Mesenchymal stem cell (in vitro differentiated cells and primary cell): ENCODE data around the gene SLCO2B1.

Experiments used
- DNase-seq: peaks from one replicate; pipeline ENCODE4 v3.0.0-alpha.2; 2013
- H2AFZ ChIP-seq: one replicate; pipeline ENCODE4 v1.6.1; 2013; ENCODE audit warnings: low read depth, mild to moderate bottlenecking, control low read depth, inconsistent platforms, low read length, moderate library complexity
- H2AK5ac ChIP-seq: 2 replicates; pipeline ENCODE4 v1.6.1; 2013; ENCODE audit warnings: low read length, moderate library complexity, mild to moderate bottlenecking, inconsistent platforms; ENCODE audit not compliant: severe bottlenecking
- H2BK120ac ChIP-seq: one replicate; pipeline ENCODE4 v1.6.1; 2013; ENCODE audit warnings: low read depth, mild to moderate bottlenecking, inconsistent platforms, low read length, moderate library complexity
- H2BK12ac ChIP-seq, 2 experiments: one replicate each; pipeline ENCODE4 v1.6.1; 2013; ENCODE audit warnings: inconsistent platforms in 2 of 2, low read length in 2 of 2, mild to moderate bottlenecking in 2 of 2, moderate library complexity in 2 of 2, control low read depth in 1 of 2
- H2BK15ac ChIP-seq: one replicate; pipeline ENCODE4 v1.6.1; 2013; ENCODE audit warnings: mild to moderate bottlenecking, low read depth, inconsistent platforms; ENCODE audit not compliant: poor library complexity, severe bottlenecking
- H2BK5ac ChIP-seq: 2 replicates; pipeline ENCODE4 v1.6.1; 2013; ENCODE audit warnings: low read depth, mild to moderate bottlenecking, low read length, control low read depth, inconsistent platforms; ENCODE audit not compliant: poor library complexity, severe bottlenecking
- H3K14ac ChIP-seq, 2 experiments: one replicate each; pipeline ENCODE4 v1.6.1; 2013; ENCODE audit warnings: inconsistent platforms in 2 of 2, low read length in 2 of 2, control low read depth in 1 of 2, mild to moderate bottlenecking in 1 of 2, moderate library complexity in 1 of 2
- H3K18ac ChIP-seq, 2 experiments: one replicate each; pipeline ENCODE4 v1.6.1; 2013; ENCODE audit warnings: inconsistent platforms in 2 of 2, low read length in 2 of 2, control low read depth in 1 of 2, low read depth in 1 of 2, mild to moderate bottlenecking in 1 of 2
- H3K23ac ChIP-seq, 2 experiments: one replicate each; pipeline ENCODE4 v1.6.1; 2013; ENCODE audit warnings: inconsistent platforms in 2 of 2, low read length in 2 of 2, mild to moderate bottlenecking in 2 of 2, moderate library complexity in 2 of 2, control low read depth in 1 of 2
- H3K27ac ChIP-seq: 2 replicates; pipeline ENCODE4 v1.5.1; 2013; ENCODE audit warnings: mild to moderate bottlenecking, moderate library complexity, low read length, control low read depth, inconsistent platforms; ENCODE audit not compliant: poor library complexity, severe bottlenecking
- H3K27me3 ChIP-seq, 2 experiments: 2 replicates each; pipeline versions ENCODE4 v1.6.1 to v1.7.0; 2013; ENCODE audit warnings: low read length in 2 of 2, mild to moderate bottlenecking in 2 of 2, moderate library complexity in 2 of 2, control low read depth in 1 of 2, inconsistent platforms in 1 of 2; ENCODE audit not compliant: control insufficient read depth in 1 of 2, insufficient read depth in 1 of 2
- H3K36me3 ChIP-seq, 2 experiments: 2 replicates each; pipeline versions ENCODE4 v1.6.1 to v1.7.0; 2013; ENCODE audit warnings: low read length in 2 of 2, control low read depth in 1 of 2, inconsistent platforms in 1 of 2, low read depth in 1 of 2, mild to moderate bottlenecking in 1 of 2; ENCODE audit not compliant: insufficient read depth in 2 of 2, control insufficient read depth in 1 of 2
- H3K4ac ChIP-seq, 2 experiments: one replicate each; pipeline ENCODE4 v1.6.1; 2013; ENCODE audit warnings: inconsistent platforms in 2 of 2, low read length in 2 of 2, mild to moderate bottlenecking in 2 of 2, moderate library complexity in 2 of 2, control low read depth in 1 of 2, low read depth in 1 of 2
- H3K4me1 ChIP-seq: 2 replicates; pipeline ENCODE4 v1.6.1; 2013; ENCODE audit warnings: low read depth, low read length, control low read depth; ENCODE audit not compliant: control insufficient read depth, insufficient read depth
- H3K4me2 ChIP-seq: 2 replicates; pipeline ENCODE4 v1.6.1; 2013; ENCODE audit warnings: low read length, mild to moderate bottlenecking, inconsistent platforms; ENCODE audit not compliant: poor library complexity, severe bottlenecking
- H3K4me3 ChIP-seq, 2 experiments: 2 replicates each; pipeline versions ENCODE4 v1.5.1 to v1.7.0; 2013; ENCODE audit warnings: low read length in 2 of 2, mild to moderate bottlenecking in 2 of 2, control low read depth in 1 of 2, low read depth in 1 of 2; ENCODE audit not compliant: insufficient read depth in 1 of 2
- H3K79me1 ChIP-seq: replicated peaks from 2 replicates; pipeline ENCODE4 v1.6.1; 2013; ENCODE audit warnings: mild to moderate bottlenecking, control low read depth, low read length, inconsistent platforms; ENCODE audit not compliant: poor library complexity, severe bottlenecking
- H3K9ac ChIP-seq: 2 replicates; pipeline ENCODE4 v1.7.0; 2013; ENCODE audit warnings: mild to moderate bottlenecking, low read length, moderate library complexity
- H3K9me3 ChIP-seq: 2 replicates; pipeline ENCODE4 v1.7.0; 2013; ENCODE audit warnings: mild to moderate bottlenecking, low read length; ENCODE audit not compliant: control insufficient read depth
- H4K8ac ChIP-seq: one replicate; pipeline ENCODE4 v1.6.1; 2013; ENCODE audit warnings: inconsistent platforms, mild to moderate bottlenecking, low read length, moderate library complexity
- H4K91ac ChIP-seq: one replicate; pipeline ENCODE4 v1.6.1; 2013; ENCODE audit warnings: mild to moderate bottlenecking, low read length, inconsistent platforms
- WGBS: methylation state at CpG from one replicate; pipeline ENCODE4 v1.1.7; 2013; ENCODE audit warnings: mixed read lengths; 5-methylcytosine and 5-hydroxymethylcytosine counted together

Gene SLCO2B1

DNA sequence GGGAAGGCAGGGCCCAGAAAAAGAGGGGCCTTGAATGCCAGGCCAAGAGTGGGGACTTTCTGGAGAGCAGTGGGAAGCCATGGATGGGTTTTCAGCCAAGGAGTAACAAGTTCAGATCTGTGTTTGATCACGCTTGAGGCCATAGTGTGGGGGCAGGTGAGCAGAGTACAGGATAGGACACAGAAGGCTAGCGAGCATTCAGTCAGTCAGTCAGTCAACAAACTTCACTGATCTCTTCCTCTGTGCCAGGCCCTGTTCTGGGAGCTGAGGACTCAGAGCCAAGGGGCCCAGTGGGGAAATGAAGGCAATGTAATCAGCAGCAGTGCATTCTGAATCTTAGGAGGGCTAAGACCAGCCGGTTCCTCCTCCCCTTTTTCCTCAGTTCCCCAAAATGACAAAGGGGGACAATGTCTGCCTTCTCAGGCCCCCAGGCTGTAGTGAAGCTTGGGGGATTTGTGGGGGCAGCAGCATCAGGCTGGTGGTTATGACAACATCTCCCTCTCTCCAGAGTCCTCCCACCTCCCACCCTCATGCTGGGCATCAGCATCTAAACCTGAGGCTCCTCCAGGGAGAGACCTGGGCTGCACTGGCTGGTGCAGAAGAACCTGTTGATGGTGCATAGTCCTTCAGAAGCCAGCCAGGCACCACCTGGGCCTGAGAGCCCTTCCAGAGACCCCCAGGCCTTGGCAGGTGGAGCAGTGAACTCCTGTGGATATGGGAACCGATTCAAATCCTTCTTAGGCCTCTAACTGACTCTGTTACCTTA lies 46.8 kb downstream of the SLCO2B1 start:
- Histone ChIP-seq H3K4me3 (no peak overlapping the region), H3K9ac (no peak overlapping the region), H2AFZ (no peak overlapping the region), H3K4me2 (no peak overlapping the region), H4K8ac (no peak overlapping the region), H3K27me3 (peaks cover 0 to 50% of the 10 kb centered on the region in 2 experiments), H2BK12ac (no peak overlapping the region), H3K4ac (no peak overlapping the region), H4K91ac (no peak overlapping the region), H2BK5ac (no peak overlapping the region), H3K18ac (no peak overlapping the region), H3K36me3 (peaks cover 0 to 76% of the 10 kb centered on the region in 2 experiments), H3K23ac (no peak overlapping the region), H2BK120ac (no peak overlapping the region), H3K79me1 (no peaks in the 10 kb centered on the region), H2AK5ac (no peak overlapping the region), H3K14ac (no peak overlapping the region), H3K9me3 (no peaks in the 10 kb centered on the region), H2BK15ac (no peak overlapping the region), H3K27ac (no peak overlapping the region), H3K4me1 (peaks cover 4% of the 10 kb centered on the region)
- WGBS = 92% methylated on average over 2 of the region's 4 CpGs
- DNase-seq = no peak

DNA sequence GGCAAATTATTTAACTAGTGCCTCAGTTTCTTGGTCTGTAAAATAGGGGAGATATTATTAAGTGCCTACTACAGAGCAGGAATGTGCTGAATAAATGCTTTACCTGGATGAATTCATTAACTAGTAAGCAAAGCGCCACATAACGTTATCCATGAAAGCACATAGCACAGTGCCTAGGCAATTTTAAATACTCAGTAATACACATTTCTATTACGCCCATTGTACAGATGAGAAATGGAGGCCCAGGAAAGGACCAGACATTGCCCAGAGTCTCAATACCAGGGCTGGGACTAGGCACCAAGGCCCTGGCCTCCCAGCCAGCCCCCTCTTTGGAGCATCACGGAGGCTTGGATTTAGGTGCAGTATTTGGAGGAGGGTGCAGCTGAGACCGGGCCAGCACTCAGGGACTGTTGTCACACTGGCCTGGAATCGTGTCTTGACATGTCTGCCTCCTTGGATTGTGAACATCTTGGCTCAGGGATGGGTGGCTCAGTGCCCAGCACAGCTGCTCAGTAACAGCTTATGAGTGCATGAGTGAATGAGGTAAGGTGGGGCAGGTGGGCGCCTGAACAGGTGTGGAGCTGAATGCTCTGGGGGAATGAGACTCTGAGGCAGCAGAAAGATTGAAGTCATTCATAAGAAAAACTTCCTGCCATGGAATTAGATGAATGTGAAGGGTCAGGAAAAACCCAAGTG lies 47.5 kb downstream of the SLCO2B1 start:
- no peak overlapping the region for H2BK120ac ChIP-seq
- peaks cover 0 to 50% of the 10 kb centered on the region in 2 experiments for H3K27me3 ChIP-seq
- no peak overlapping the region for H3K14ac ChIP-seq
- H2BK5ac ChIP-seq = no peak overlapping the region
- H3K4me2 ChIP-seq = no peak overlapping the region
- no peak overlapping the region for H2BK15ac ChIP-seq
- H3K27ac ChIP-seq = no peak overlapping the region
- peaks cover 0 to 77% of the 10 kb centered on the region in 2 experiments for H3K36me3 ChIP-seq
- WGBS = 87% methylated on average over 7 of the region's 7 CpGs
- H2BK12ac ChIP-seq = no peak overlapping the region
- no peak for DNase-seq
- no peak overlapping the region for H3K23ac ChIP-seq
- no peaks in the 10 kb centered on the region for H3K9me3 ChIP-seq
- no peak overlapping the region for H4K91ac ChIP-seq
- H2AFZ ChIP-seq = no peak overlapping the region
- no peak overlapping the region for H2AK5ac ChIP-seq
- H3K4ac ChIP-seq = no peak overlapping the region
- no peak overlapping the region for H3K4me3 ChIP-seq
- no peak overlapping the region for H3K9ac ChIP-seq
- no peak overlapping the region for H4K8ac ChIP-seq
- H3K4me1 ChIP-seq = peaks cover 4% of the 10 kb centered on the region
- no peak overlapping the region for H3K18ac ChIP-seq
- H3K79me1 ChIP-seq = no peaks in the 10 kb centered on the region

DNA sequence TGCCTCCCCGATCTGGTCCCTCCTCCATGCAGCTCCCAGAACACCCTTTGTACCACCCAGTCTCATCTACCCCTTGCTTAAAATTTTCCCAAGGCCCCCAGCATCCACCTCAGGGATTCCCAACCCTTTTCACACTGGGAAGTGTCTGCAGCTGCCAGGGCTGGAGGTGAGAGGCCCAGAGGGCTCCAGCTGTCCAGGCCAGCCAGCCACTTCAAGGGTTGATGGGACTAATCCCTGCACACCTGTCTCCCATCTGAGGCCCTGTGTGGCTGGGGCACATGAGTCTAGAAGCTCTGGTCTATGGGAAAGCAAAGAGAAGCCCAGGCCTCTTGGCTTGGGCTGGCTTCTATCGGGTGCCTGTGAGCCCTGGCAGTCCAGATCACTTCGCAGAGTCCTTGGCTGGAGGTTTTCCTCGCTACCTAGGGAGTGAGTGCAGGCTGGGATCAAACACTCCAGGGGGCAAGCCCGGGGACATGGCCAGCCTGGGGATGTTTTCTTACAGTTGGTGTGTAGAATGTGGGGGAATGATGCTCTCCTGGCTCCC lies 48.6 kb downstream of the SLCO2B1 start:
- no peak overlapping the region for H2AK5ac ChIP-seq
- H3K23ac ChIP-seq = no peak overlapping the region
- no peak overlapping the region for H2AFZ ChIP-seq
- no peak overlapping the region for H3K4me2 ChIP-seq
- no peak overlapping the region for H2BK120ac ChIP-seq
- 90% methylated on average over 4 of the region's 5 CpGs for WGBS
- no peak overlapping the region for H3K4me3 ChIP-seq
- no peak overlapping the region for H4K91ac ChIP-seq
- H3K4ac ChIP-seq = no peak overlapping the region
- H3K27me3 ChIP-seq = peaks cover 0 to 56% of the 10 kb centered on the region in 2 experiments
- H2BK12ac ChIP-seq = no peak overlapping the region
- H3K18ac ChIP-seq = no peak overlapping the region
- H3K9me3 ChIP-seq = no peaks in the 10 kb centered on the region
- H3K9ac ChIP-seq = no peak overlapping the region
- H3K4me1 ChIP-seq = peaks cover 6% of the 10 kb centered on the region
- no peak overlapping the region for H2BK15ac ChIP-seq
- no peak overlapping the region for H3K14ac ChIP-seq
- no peak overlapping the region for H4K8ac ChIP-seq
- H3K27ac ChIP-seq = no peak overlapping the region
- no peak overlapping the region for H2BK5ac ChIP-seq
- DNase-seq = no peak
- H3K79me1 ChIP-seq = no peaks in the 10 kb centered on the region
- H3K36me3 ChIP-seq = peaks cover 0 to 77% of the 10 kb centered on the region in 2 experiments

DNA sequence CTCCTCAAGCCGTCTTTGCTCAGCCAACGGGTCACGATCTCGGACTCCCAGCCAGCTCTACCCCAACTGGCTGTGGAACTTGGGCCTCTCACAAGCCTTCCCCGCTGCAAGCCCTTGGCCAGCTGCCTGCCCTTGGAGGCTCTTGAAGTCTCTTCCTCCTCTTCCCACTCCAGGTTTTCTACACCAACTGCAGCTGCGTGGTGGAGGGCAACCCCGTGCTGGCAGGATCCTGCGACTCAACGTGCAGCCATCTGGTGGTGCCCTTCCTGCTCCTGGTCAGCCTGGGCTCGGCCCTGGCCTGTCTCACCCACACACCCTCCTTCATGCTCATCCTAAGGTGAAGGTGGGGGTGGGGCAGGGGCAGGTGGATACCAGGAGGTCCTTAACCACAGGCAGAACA lies 49.1 kb downstream of the SLCO2B1 start:
- Histone ChIP-seq H3K23ac (no peak overlapping the region), H3K79me1 (no peaks in the 10 kb centered on the region), H3K36me3 (peaks cover 0 to 76% of the 10 kb centered on the region in 2 experiments), H3K4me3 (no peak overlapping the region), H2BK5ac (no peak overlapping the region), H4K8ac (no peak overlapping the region), H3K9ac (no peak overlapping the region), H4K91ac (no peak overlapping the region), H3K27ac (no peak overlapping the region), H3K4me2 (no peak overlapping the region), H3K27me3 (peaks cover 0 to 54% of the 10 kb centered on the region in 2 experiments), H3K18ac (no peak overlapping the region), H2AFZ (no peak overlapping the region), H2AK5ac (no peak overlapping the region), H2BK12ac (no peak overlapping the region), H3K4ac (no peak overlapping the region), H2BK120ac (no peak overlapping the region), H3K9me3 (no peaks in the 10 kb centered on the region), H3K14ac (no peak overlapping the region), H2BK15ac (no peak overlapping the region), H3K4me1 (peaks cover 10% of the 10 kb centered on the region)
- 92% methylated on average over 5 of the region's 10 CpGs for WGBS
- no peak for DNase-seq
